Keratinocyte (primary cell): ENCODE results near the gene CACNA1C. TPM values are rescaled to one million over a fixed set of nuclear protein-coding genes. Genes with fewer than 3 reads are reported as not detected.

Experiments used
- DNase-seq: peaks from one replicate; pipeline ENCODE4 v3.0.0-alpha.2; 2011; ENCODE audit warnings: low read depth, missing footprints, low spot score
- FAIRE-seq: peaks from 2 replicates; lab custom pipeline; 2011; peaks lifted over from hg19 to GRCh38; lab: Jason Lieb, UNC
- H2AFZ ChIP-seq: 2 replicates; pipeline ENCODE4 v1.6.0; 2012; ENCODE audit warnings: low read length, control low read depth, inconsistent platforms; ENCODE audit not compliant: control insufficient read depth
- H3K27ac ChIP-seq: 2 replicates; pipeline ENCODE4 v1.5.1; 2011; ENCODE audit warnings: low read length; ENCODE audit not compliant: control insufficient read depth, insufficient read depth
- H3K27me3 ChIP-seq: 3 replicates; pipeline ENCODE4 v1.6.0; 2011; ENCODE audit warnings: low read length; ENCODE audit not compliant: control insufficient read depth, insufficient read depth; ENCODE audit errors: extremely low read depth
- H3K36me3 ChIP-seq, 2 experiments: 2 replicates in 1 of 2; 3 replicates in 1 of 2; pipeline ENCODE4 v1.5.1; 2011; ENCODE audit warnings: low read length in 2 of 2, mild to moderate bottlenecking in 1 of 2; ENCODE audit not compliant: control insufficient read depth in 2 of 2, insufficient read depth in 2 of 2; ENCODE audit errors: extremely low read depth in 1 of 2
- H3K4me1 ChIP-seq: 3 replicates; pipeline ENCODE4 v1.5.1; 2011; ENCODE audit warnings: low read length; ENCODE audit not compliant: control insufficient read depth, insufficient read depth; ENCODE audit errors: extremely low read depth
- H3K4me2 ChIP-seq: 3 replicates; pipeline ENCODE4 v1.6.0; 2011; ENCODE audit warnings: low read depth, low read length; ENCODE audit not compliant: control insufficient read depth, insufficient read depth; ENCODE audit errors: extremely low read depth
- H3K4me3 ChIP-seq, 3 experiments: fragments of 200-600 bp in 1 of 3; sonication (generic) in 1 of 3; 2 replicates in 2 of 3; 3 replicates in 1 of 3; pipeline ENCODE4 v1.5.1; 2011 to 2016; ENCODE audit warnings: low read length in 3 of 3, mild to moderate bottlenecking in 3 of 3, control low read depth in 2 of 3, inconsistent platforms in 1 of 3, low read depth in 1 of 3, mixed read lengths in 1 of 3, mixed run types in 1 of 3, moderate library complexity in 1 of 3; ENCODE audit not compliant: control insufficient read depth in 2 of 3, insufficient read depth in 2 of 3; ENCODE audit errors: extremely low read depth in 1 of 3
- H3K79me2 ChIP-seq: 2 replicates; pipeline ENCODE4 v1.6.0; 2012; ENCODE audit warnings: low read length; ENCODE audit not compliant: control insufficient read depth, insufficient read depth
- H3K9ac ChIP-seq: 3 replicates; pipeline ENCODE4 v1.6.0; 2011; ENCODE audit warnings: low read length; ENCODE audit not compliant: control insufficient read depth, insufficient read depth; ENCODE audit errors: extremely low read depth
- H3K9me1 ChIP-seq: 3 replicates; pipeline ENCODE4 v1.6.0; 2011; ENCODE audit warnings: low read length; ENCODE audit not compliant: control insufficient read depth, insufficient read depth; ENCODE audit errors: extremely low read depth
- H3K9me3 ChIP-seq: 2 replicates; pipeline ENCODE4 v1.5.1; 2012; ENCODE audit warnings: low read depth, low read length; ENCODE audit not compliant: control insufficient read depth
- H4K20me1 ChIP-seq: 3 replicates; pipeline ENCODE4 v1.6.0; 2011; ENCODE audit warnings: low read length; ENCODE audit not compliant: control insufficient read depth, insufficient read depth; ENCODE audit errors: extremely low read depth
- CTCF ChIP-seq, 3 experiments: IDR thresholded peaks in 1 of 3; conservative IDR thresholded peaks in 1 of 3; optimal IDR thresholded peaks in 1 of 3; 2 replicates in 2 of 3; 3 replicates in 1 of 3; pipeline versions ENCODE3 to v1.5.1; 2011; ENCODE audit warnings: low read length in 3 of 3, mild to moderate bottlenecking in 3 of 3, moderate library complexity in 2 of 3, control low read depth in 1 of 3, inconsistent platforms in 1 of 3; ENCODE audit not compliant: insufficient read depth in 2 of 3; ENCODE audit errors: extremely low read depth in 1 of 3
- EZH2 ChIP-seq: IDR thresholded peaks from one replicate; pipeline ENCODE4 v1.6.1; 2012; ENCODE audit warnings: inconsistent platforms, mild to moderate bottlenecking, low read length, moderate library complexity
- dilution Hi-C: fragments of 300-500 bp; cut with MboI; formaldehyde crosslinking; loops from one replicate; pipeline ENCODE4 v1.7.0; 2020; ENCODE audit warnings: low sequenced_read_pairs; ENCODE audit not compliant: extremely low pct_ligation_motif_present
- polyA plus RNA-seq, 5 experiments: library from polyadenylated mRNA; depleted of rRNA in 3 of 5; stranded (reverse) in 3 of 5; stranded (forward) in 1 of 5; unstranded in 1 of 5; fragments of >200 nt; gene quantifications; 1 replicate in 1 of 5; 2 replicates in 3 of 5; 3 replicates in 1 of 5; pipeline versions ENCODE4 v1.2.1 to v1.2.3, GENCODE V29; 2011 to 2012; ENCODE audit warnings: missing spikeins in 2 of 5, low read depth in 1 of 5, low replicate concordance in 1 of 5

CACNA1C gene
- polyA plus RNA-seq, 1 donor (not counting 4 experiments of a cell fraction or from before 2014, with no cell fraction given) = not detected

GRCh38 chr12:2136901-2137300 is 84.1 kb downstream of the CACNA1C start:
- Histone ChIP-seq H3K9me1 (no peaks in the 10 kb centered on the region), H3K9ac (no peak overlapping the region), H3K27me3 (no peaks in the 10 kb centered on the region), H3K4me1 (no peaks in the 10 kb centered on the region), H3K79me2 (no peaks in the 10 kb centered on the region), H2AFZ (no peak overlapping the region), H3K9me3 (no peaks in the 10 kb centered on the region), H3K27ac (no peak overlapping the region), H3K4me3 (no peak overlapping the region), H3K4me2 (no peak overlapping the region), H4K20me1 (no peaks in the 10 kb centered on the region), H3K36me3 (no peaks in the 10 kb centered on the region)
- DNase-seq (no peak), FAIRE-seq (no peak)
- dilution Hi-C loops = no loop called here
- no peak for TF ChIP-seq CTCF (optimal IDR thresholded peaks at IDR 0.05 in 1 of 3, IDR thresholded peaks at IDR 0.05 in 1 of 3, conservative IDR thresholded peaks at IDR 0.05 in 1 of 3; ENCODE audit: extremely low read depth in 1 of 3, insufficient read depth in 2 of 3, low read length in 3 of 3)

- FAIRE-seq (no peak), DNase-seq (no peak)
- Histone ChIP-seq H3K4me2 (no peak overlapping the region), H2AFZ (no peak overlapping the region), H3K4me3 (no peak overlapping the region), H3K27me3 (no peaks in the 10 kb centered on the region), H3K9me3 (no peaks in the 10 kb centered on the region), H3K36me3 (no peaks in the 10 kb centered on the region), H3K27ac (no peak overlapping the region), H4K20me1 (no peaks in the 10 kb centered on the region), H3K79me2 (no peaks in the 10 kb centered on the region), H3K9me1 (no peaks in the 10 kb centered on the region), H3K4me1 (no peaks in the 10 kb centered on the region), H3K9ac (no peak overlapping the region)
- dilution Hi-C loops = no loop called here
- no peak for TF ChIP-seq CTCF (optimal IDR thresholded peaks at IDR 0.05 in 1 of 3, IDR thresholded peaks at IDR 0.05 in 1 of 3, conservative IDR thresholded peaks at IDR 0.05 in 1 of 3; ENCODE audit: extremely low read depth in 1 of 3, insufficient read depth in 2 of 3, low read length in 3 of 3)
- TF ChIP-seq EZH2 = no peak
Observed at GRCh38 chr12:2137711-2138110, 84.9 kb downstream of the CACNA1C start.
